GM10248 (cell line): Measurements from ENCODE around the gene CYP24A1.

Experiments
- CTCF ChIA-PET: fragments of 300-600 bp; sonication (Branson Sonifier 250); formaldehyde crosslinking; extraction: SDS; loops from one replicate; lab custom pipeline; 2021; ENCODE audit warnings: antibody characterized with exemption; lab: Yijun Ruan, JAX
- POLR2A ChIA-PET: fragments of 350-650 bp; sonication (Branson Sonifier 250); formaldehyde crosslinking; extraction: SDS; loops from one replicate; lab custom pipeline; 2020; ENCODE audit warnings: antibody characterized with exemption; lab: Yijun Ruan, JAX
- DNase-seq: peaks from one replicate; pipeline ENCODE4 v3.0.0; 2012; ENCODE audit errors: extremely low spot score
- CTCF ChIP-seq: IDR thresholded peaks from 2 replicates; pipeline ENCODE4 v1.5.1; 2012; ENCODE audit warnings: mild to moderate bottlenecking, low read depth; ENCODE audit errors: extremely low read depth, missing control alignments, control extremely low read depth

CYP24A1 gene

GRCh38 chr20:54190217-54190616 is 16.4 kb upstream of the CYP24A1 start:
- TF ChIP-seq CTCF = no peak
- ChIA-PET CTCF (interaction anchor here (1.8 kb wide), 1 partner anchor 18 kb away, joined by 4 read pairs; the partner anchor contains the start of gene PFDN4), POLR2A (no interaction called here)

GRCh38 chr20:54189630-54190029 is 15.8 kb upstream of the CYP24A1 start:
- CTCF ChIA-PET = no interaction called here

More at GRCh38 chr20:54190217-54190616, 16.4 kb upstream of the CYP24A1 start:
- DNase-seq = no peak

GRCh38 chr20:54188132-54188849 is 14.5 kb upstream of the CYP24A1 start:
- CTCF ChIA-PET = interaction anchor here (1.0 to 3.4 kb wide), 2 partner anchors 9 to 11 kb away, joined by 3 to 12 read pairs; no protein-coding TSS in a partner anchor
- DNase-seq = no peak
- POLR2A ChIA-PET = no interaction called here
- TF ChIP-seq CTCF = no peak

More at GRCh38 chr20:54189630-54190029, 15.8 kb upstream of the CYP24A1 start:
- POLR2A ChIA-PET = no interaction called here
- DNase-seq = no peak
- no peak for TF ChIP-seq CTCF

GRCh38 chr20:54184904-54185626 is 11.3 kb upstream of the CYP24A1 start:
- POLR2A ChIA-PET = no interaction called here
- no peak for DNase-seq
- no peak for TF ChIP-seq CTCF
- CTCF ChIA-PET = no interaction called here

GRCh38 chr20:54184071-54184470 is 10.3 kb upstream of the CYP24A1 start:
- CTCF ChIA-PET = interaction anchor here (1.0 to 3.0 kb wide), 3 partner anchors 12 to 16 kb away, joined by 3 to 11 read pairs (median 3); no protein-coding TSS in a partner anchor
- no peak for TF ChIP-seq CTCF

GRCh38 chr20:54180931-54181330 is 7.1 kb upstream of the CYP24A1 start:
- no peak for DNase-seq
- POLR2A ChIA-PET = no interaction called here
- no peak for TF ChIP-seq CTCF
- CTCF ChIA-PET = interaction anchor here (0.6 to 3.7 kb wide), 3 partner anchors 40 to 77 kb away, joined by 3 to 13 read pairs (median 4); no protein-coding TSS in a partner anchor

More at GRCh38 chr20:54184071-54184470, 10.3 kb upstream of the CYP24A1 start:
- no peak for DNase-seq
- POLR2A ChIA-PET = no interaction called here
